ENCODE data around the gene WAS.
"Not testable (repeated sequence)": the region's sequence is repeated elsewhere in the genome, so short reads cannot be mapped to it uniquely, and the experiment has no call there.

Gene WAS

DNA sequence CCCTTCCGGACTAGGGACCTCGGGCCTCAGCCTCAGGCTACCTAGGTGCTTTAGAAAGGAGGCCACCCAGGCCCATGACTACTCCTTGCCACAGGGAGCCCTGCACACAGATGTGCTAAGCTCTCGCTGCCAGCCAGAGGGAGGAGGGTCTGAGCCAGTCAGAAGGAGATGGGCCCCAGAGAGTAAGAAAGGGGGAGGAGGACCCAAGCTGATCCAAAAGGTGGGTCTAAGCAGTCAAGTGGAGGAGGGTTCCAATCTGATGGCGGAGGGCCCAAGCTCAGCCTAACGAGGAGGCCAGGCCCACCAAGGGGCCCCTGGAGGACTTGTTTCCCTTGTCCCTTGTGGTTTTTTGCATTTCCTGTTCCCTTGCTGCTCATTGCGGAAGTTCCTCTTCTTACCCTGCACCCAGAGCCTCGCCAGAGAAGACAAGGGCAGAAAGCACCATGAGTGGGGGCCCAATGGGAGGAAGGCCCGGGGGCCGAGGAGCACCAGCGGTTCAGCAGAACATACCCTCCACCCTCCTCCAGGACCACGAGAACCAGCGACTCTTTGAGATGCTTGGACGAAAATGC is at the start of gene WAS:
WAS (plus strand) TSS at position 389 of the 572 bp plus-strand sequence; CDS start at position 444, 55 bp downstream.
- DNase-seq = no peak

DNA sequence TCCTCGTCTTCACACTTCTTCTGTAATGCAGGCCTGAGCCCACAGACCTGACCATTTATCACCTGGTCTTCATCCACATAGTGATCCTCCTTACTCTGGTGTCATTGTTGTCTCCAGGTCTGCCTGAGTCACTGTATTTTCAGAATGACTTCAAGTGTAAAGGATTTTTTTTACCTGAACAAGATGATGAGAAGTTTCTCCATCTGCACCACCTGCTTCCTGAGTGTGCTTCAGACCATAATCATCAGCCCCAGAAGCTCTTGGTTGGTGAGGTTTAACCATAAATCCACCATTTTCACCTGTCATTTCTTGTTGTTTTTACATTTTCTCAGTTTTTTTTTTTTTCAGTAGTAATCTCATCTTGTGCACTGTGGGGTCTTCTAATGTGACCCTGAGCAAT is 47.3 kb upstream of the WAS start:
- no peak for DNase-seq

- DNase-seq = no peak
These were observed 46.8 kb upstream of the WAS start for GRCh38 chrX:48636776-48637175.

DNA sequence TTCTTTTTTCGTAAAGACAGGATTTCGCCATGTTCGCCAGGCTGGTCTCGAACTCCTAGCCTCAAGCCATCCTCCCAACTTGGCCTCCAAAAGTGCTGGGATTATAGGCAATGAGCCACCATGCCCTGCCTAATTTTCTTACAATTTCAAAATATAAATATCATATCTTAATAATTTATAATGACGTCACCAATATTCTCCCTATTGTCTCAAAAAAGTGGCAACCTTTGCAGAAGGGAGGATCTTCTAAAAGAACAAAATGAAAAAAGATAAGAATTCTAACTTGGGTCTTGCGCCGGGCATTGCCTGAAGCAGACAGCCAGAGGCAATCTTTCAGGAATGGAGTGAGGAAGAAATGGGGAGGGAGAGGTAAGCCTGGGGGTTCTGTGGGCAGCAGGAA is 37.9 kb upstream of the WAS start:
- no peak for DNase-seq

DNA sequence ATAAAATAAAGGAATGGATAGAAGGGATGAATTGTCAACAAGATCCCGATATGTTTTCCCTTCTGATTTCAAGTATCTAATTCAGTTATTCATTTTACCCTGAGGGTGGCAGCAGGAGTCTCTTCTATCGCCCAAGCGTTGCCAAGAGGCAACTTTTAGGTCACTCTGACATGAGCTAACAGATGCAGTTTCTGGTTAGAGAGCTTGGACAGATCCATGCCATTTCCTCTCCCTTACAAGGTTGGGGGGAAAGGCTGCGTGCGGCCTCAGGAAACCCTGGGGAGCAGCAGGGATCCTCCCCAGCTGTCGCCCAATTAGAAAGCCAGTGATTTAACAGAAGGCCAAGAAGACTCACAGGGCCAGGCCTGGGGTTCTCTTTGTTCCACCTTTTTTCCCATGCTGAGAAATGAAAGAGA is 35.3 kb upstream of the WAS start:
- peak; percentile 17 to 72 for DNase-seq

DNA sequence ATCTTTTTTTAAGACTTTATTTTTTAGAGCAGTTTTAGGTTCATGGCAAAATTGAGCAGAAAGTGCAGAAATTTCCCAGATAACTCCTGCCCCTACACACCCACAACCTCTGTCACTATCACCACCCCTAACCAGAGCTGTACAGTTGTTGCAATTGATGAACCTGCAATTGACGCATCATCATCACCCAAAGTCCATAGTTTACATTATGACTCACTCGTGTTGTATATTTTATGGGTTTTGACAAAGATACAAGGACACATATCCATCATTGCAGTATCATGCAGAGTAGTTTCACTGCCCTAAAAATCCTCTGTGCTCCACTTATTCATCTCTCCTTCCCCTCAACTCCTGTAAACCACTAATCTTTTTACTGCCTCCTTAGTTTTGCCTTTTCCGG is 34.5 kb upstream of the WAS start:
- DNase-seq = no peak

GRCh38 chrX:48652055-48652579 is 31.5 kb upstream of the WAS start:
- not testable (repeated sequence) for DNase-seq

- not testable (repeated sequence) for DNase-seq
These were observed 28.9 kb upstream of the WAS start for GRCh38 chrX:48654746-48655145.

DNA sequence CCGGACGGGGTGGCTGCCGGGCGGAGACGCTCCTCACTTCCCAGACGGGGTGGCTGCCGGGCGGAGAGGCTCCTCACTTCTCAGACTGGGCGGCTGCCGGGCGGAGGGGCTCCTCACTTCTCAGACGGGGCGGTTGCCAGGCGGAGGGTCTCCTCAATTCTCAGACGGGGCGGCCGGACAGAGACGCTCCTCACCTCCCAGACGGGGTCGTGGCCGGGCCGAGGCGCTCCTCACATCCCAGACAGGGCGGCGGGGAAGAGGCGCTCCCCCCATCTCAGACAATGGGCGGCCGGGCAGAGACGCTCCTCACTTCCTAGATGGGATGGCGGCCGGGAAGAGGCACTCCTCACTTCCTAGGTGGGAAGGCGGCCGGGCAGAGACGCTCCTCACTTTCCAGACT is 23.9 kb upstream of the WAS start:
- not testable (repeated sequence) for DNase-seq

GRCh38 chrX:48663241-48663640 is 20.4 kb upstream of the WAS start:
- DNase-seq = no peak

- DNase-seq = no peak
These were observed 19.4 kb upstream of the WAS start for GRCh38 chrX:48664156-48664555.

GRCh38 chrX:48665991-48666390 is 17.6 kb upstream of the WAS start:
- no peak for DNase-seq

GRCh38 chrX:48666649-48667048 is 16.9 kb upstream of the WAS start:
- DNase-seq = no peak

- no peak for DNase-seq
These were observed 16.1 kb upstream of the WAS start for GRCh38 chrX:48667509-48667908.

- not testable (repeated sequence) for DNase-seq
These were observed 15.4 kb upstream of the WAS start for GRCh38 chrX:48668187-48668586.

- DNase-seq = peak; percentile 76 to 84
These were observed 7.3 kb upstream of the WAS start for GRCh38 chrX:48676106-48676892.

- DNase-seq = no peak
These were observed 6.7 kb upstream of the WAS start for GRCh38 chrX:48676893-48677270.

GRCh38 chrX:48677516-48677915 is 6.1 kb upstream of the WAS start:
- no peak for DNase-seq

DNA sequence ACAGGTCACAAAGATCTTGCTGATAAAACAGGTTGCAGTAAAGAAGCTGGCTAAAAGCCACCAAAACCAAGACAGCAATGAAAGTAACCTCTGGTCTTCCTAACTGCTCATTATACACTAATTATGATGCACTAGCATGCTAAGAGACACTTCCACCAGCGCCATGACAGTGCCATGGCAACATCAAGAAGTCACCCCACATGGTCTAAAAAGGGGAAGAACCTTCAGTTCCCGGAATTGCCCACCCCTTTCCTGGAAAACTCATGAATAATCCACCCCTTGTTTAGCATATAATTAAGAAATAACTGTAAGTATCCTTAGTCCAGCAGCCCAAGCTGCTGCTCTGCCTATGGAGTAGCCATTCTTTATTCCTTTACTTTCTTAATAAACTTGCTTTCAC is 3.1 kb upstream of the WAS start:
- DNase-seq = not testable (repeated sequence)

DNA sequence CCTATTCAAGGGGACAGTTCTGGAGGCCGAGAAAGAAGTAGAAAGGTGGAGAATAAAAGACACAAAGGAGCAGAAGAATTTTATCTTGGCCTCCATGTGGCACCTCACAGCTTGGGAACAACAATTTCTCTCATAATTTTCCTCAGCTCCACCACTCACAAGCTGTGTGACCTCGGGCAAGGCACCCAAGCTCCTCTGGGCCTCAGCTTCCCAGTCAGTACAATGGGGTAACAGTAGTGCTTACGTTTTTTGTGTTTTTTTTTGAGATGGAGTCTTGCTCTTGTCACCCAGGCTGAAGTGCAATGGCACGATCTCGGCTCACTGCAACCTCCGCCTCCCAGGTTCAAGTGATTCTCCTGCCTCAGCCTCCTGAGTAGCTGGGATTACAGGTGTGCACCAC is 2.7 kb upstream of the WAS start:
- DNase-seq = not testable (repeated sequence)

GRCh38 chrX:48681539-48682183 is 1.9 kb upstream of the WAS start:
- no peak for DNase-seq

DNA sequence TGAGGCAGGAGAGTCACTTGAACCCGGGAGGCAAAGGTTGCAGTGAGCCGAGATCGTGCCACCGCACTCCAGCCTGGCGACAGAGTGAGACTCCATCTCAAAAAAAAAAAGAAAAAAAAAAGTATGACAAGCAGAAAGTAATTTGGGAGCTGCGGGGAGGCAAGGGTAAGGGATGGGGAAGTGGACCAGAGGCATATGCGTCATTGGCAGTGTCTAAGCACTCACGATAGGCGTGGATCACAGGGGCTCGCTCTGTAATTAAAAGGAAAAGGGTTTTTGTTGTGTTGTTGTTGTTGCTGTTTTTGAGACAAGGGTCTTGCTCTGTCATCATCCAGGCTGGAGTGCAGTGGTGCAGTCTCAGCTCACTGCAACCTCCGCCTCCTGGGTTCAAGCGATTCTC is 804 bp upstream of the WAS start:
- not testable (repeated sequence) for DNase-seq

DNA sequence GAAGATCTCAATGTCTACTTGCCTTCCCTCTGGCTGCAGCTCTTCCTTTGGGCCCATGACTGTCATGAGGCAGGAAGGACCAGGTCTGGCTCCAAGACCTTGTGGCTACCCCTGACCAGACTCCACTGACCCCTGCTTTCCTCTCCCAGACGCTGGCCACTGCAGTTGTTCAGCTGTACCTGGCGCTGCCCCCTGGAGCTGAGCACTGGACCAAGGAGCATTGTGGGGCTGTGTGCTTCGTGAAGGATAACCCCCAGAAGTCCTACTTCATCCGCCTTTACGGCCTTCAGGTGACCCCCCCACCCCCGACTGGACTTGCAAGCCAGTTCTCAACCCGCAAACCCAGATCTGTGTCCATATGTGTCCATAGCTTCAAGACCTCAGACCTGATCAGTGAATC is 535 bp downstream of the WAS start:
- DNase-seq = no peak

DNA sequence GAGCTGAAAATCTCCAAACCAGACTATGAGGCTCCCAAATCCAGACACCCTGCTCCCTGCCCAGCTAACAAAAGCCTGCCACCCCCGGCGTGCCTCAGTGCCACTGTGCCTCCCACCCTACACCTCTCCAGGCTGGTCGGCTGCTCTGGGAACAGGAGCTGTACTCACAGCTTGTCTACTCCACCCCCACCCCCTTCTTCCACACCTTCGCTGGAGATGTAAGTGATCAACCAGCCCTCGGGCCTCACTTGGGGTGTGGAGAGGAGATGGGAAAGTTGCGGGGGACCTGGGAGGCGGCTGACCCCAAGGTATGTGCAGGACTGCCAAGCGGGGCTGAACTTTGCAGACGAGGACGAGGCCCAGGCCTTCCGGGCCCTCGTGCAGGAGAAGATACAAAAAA is 1.8 kb downstream of the WAS start:
- no peak for DNase-seq
